Caco-2 (cell line): ENCODE data around the gene GPR87. TPM values are rescaled to one million over a fixed set of nuclear protein-coding genes. Genes with fewer than 3 reads are reported as not detected.

Experiments
- BruUV-seq: library from RNA; stranded (reverse); fragments of 400-500 nt; replicated peaks from 2 replicates; lab custom pipeline; 2021; lab: Mats Ljungman, UMichigan
- CTCF ChIA-PET: fragments of 300-600 bp; sonication (Branson Sonifier 250); formaldehyde crosslinking; loops from one replicate; lab custom pipeline; 2022; ENCODE audit warnings: antibody characterized with exemption; lab: Charles Lee
- POLR2A ChIA-PET: fragments of 300-600 bp; sonication (Branson Sonifier 250); formaldehyde crosslinking; loops from one replicate; lab custom pipeline; 2022; ENCODE audit warnings: antibody characterized with exemption; lab: Charles Lee
- DNase-seq, 2 experiments: peaks; one replicate each; pipeline versions ENCODE4 v3.0.0 to v3.0.0-alpha.2; 2020 to 2022
- H3K27me3 ChIP-seq: replicated peaks from 2 replicates; pipeline ENCODE4 v1.6.0; 2011; ENCODE audit warnings: low read length; ENCODE audit not compliant: control insufficient read depth, insufficient read depth
- H3K36me3 ChIP-seq: 2 replicates; pipeline ENCODE4 v1.5.1; 2011; ENCODE audit warnings: low read length; ENCODE audit not compliant: control insufficient read depth, insufficient read depth
- H3K4me1 ChIP-seq: fragments of 250-450 bp; sonication (Bioruptor Pico); 2 replicates; pipeline ENCODE4 v1.5.1; 2020; ENCODE audit warnings: mild to moderate bottlenecking
- H3K4me3 ChIP-seq: 2 replicates; pipeline ENCODE4 v1.5.1; 2011; ENCODE audit warnings: low read depth, mild to moderate bottlenecking, control low read depth, low read length
- H3K9me3 ChIP-seq: fragments of 250-450 bp; sonication (Bioruptor Pico); 2 replicates; pipeline ENCODE4 v1.5.1; 2020; ENCODE audit warnings: mild to moderate bottlenecking, moderate library complexity
- H3K27ac Mint-ChIP-seq: one replicate; pipeline ENCODE4 v1.8.0; 2022; ENCODE audit warnings: mixed read lengths; ENCODE audit not compliant: unreplicated experiment
- H3K27me3 Mint-ChIP-seq: one replicate; pipeline ENCODE4 v1.8.0; 2022; ENCODE audit warnings: mixed read lengths; ENCODE audit not compliant: insufficient read depth, unreplicated experiment
- H3K36me3 Mint-ChIP-seq: one replicate; pipeline ENCODE4 v1.8.0; 2022; ENCODE audit warnings: mild to moderate bottlenecking, mixed read lengths; ENCODE audit not compliant: insufficient read depth, unreplicated experiment
- H3K4me1 Mint-ChIP-seq: one replicate; pipeline ENCODE4 v1.8.0; 2022; ENCODE audit warnings: low read depth, mixed read lengths; ENCODE audit not compliant: unreplicated experiment
- H3K4me3 Mint-ChIP-seq: one replicate; pipeline ENCODE4 v1.8.0; 2022; ENCODE audit warnings: mild to moderate bottlenecking, moderate library complexity, mixed read lengths; ENCODE audit not compliant: unreplicated experiment
- H3K9me3 Mint-ChIP-seq: one replicate; pipeline ENCODE4 v1.8.0; 2022; ENCODE audit warnings: mixed read lengths; ENCODE audit not compliant: unreplicated experiment
- intact Hi-C: fragments of 100-400 bp; cut with micrococcal nuclease; formaldehyde crosslinking; loops from one replicate; pipeline ENCODE4 v1.10.0; 2022; ENCODE audit not compliant: unreplicated experiment
- total RNA-seq: library from RNA; stranded (reverse); gene quantifications from 2 replicates; pipeline ENCODE4 v1.2.3, GENCODE V29; 2022
- TF ChIP-seq, protein P1 (sequence below), 2 experiments: fragments of 200-600 bp in 1 of 2; IDR thresholded peaks; 1 replicate in 1 of 2; 2 replicates in 1 of 2; pipeline versions ENCODE4 v1.5.1 to v1.8.0; 2011 to 2022; ENCODE audit warnings: antibody characterized with exemption in 1 of 2, control low read depth in 1 of 2, inconsistent platforms in 1 of 2, low read depth in 1 of 2, low read length in 1 of 2, mild to moderate bottlenecking in 1 of 2, moderate library complexity in 1 of 2; ENCODE audit not compliant: insufficient read depth in 1 of 2, severe bottlenecking in 1 of 2, unreplicated experiment in 1 of 2

The GPR87 gene
- total RNA-seq, 1 experiment from 2014 or later: 0.18 TPM

DNA sequence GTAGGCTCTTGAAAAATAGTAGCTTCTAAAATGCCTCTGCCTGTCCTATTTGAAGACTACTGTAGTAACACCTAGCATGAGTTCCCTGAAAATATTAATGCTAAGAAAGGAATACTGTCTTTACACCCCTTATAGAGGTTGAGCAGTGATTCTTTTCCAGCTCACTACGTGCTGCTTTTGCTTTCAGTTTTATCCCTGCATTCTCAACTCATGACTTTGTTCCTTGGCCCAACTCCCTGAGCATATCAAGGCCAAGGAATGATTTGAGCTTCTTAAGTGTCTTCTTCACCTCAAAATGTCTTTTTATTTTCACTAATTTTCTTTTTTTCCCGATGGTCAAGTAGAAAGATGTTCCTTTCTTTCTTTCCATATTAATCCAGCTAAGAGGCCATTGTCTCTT, 29.2 kb upstream of the GPR87 start:
- H3K36me3 ChIP-seq: no peaks in the 10 kb centered on the region
- H3K27me3 ChIP-seq: no peaks in the 10 kb centered on the region
- no peaks in the 10 kb centered on the region for H3K4me1 ChIP-seq
- DNase-seq: no peak
- Mint-ChIP-seq H3K9me3 (no peaks in the 10 kb centered on the region), H3K4me3 (no peak overlapping the region), H3K27ac (no peak overlapping the region), H3K27me3 (no peaks in the 10 kb centered on the region), H3K36me3 (peaks cover 7% of the 10 kb centered on the region), H3K4me1 (no peaks in the 10 kb centered on the region)
- intact Hi-C loops: no loop called here
- H3K4me3 ChIP-seq: no peak overlapping the region
- BruUV-seq: no TSS peak
- TF ChIP-seq, protein P1, sequence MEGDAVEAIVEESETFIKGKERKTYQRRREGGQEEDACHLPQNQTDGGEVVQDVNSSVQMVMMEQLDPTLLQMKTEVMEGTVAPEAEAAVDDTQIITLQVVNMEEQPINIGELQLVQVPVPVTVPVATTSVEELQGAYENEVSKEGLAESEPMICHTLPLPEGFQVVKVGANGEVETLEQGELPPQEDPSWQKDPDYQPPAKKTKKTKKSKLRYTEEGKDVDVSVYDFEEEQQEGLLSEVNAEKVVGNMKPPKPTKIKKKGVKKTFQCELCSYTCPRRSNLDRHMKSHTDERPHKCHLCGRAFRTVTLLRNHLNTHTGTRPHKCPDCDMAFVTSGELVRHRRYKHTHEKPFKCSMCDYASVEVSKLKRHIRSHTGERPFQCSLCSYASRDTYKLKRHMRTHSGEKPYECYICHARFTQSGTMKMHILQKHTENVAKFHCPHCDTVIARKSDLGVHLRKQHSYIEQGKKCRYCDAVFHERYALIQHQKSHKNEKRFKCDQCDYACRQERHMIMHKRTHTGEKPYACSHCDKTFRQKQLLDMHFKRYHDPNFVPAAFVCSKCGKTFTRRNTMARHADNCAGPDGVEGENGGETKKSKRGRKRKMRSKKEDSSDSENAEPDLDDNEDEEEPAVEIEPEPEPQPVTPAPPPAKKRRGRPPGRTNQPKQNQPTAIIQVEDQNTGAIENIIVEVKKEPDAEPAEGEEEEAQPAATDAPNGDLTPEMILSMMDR (IDR thresholded peaks at IDR 0.05; ENCODE audit: insufficient read depth in 1 of 2, low read depth in 1 of 2, low read length in 1 of 2, severe bottlenecking in 1 of 2, unreplicated experiment in 1 of 2): no peak
- POLR2A ChIA-PET: no interaction called here
- CTCF ChIA-PET: no interaction called here
- H3K9me3 ChIP-seq: no peaks in the 10 kb centered on the region

- Histone ChIP-seq H3K36me3 (no peaks in the 10 kb centered on the region), H3K4me1 (no peaks in the 10 kb centered on the region), H3K9me3 (no peaks in the 10 kb centered on the region), H3K4me3 (no peak overlapping the region), H3K27me3 (no peaks in the 10 kb centered on the region)
- TF ChIP-seq, protein P1 (IDR thresholded peaks at IDR 0.05; ENCODE audit: insufficient read depth in 1 of 2, low read depth in 1 of 2, low read length in 1 of 2, severe bottlenecking in 1 of 2, unreplicated experiment in 1 of 2): no peak
- Mint-ChIP-seq H3K27me3 (no peaks in the 10 kb centered on the region), H3K4me1 (no peaks in the 10 kb centered on the region), H3K36me3 (peaks cover 7% of the 10 kb centered on the region), H3K27ac (no peak overlapping the region), H3K9me3 (no peaks in the 10 kb centered on the region), H3K4me3 (no peak overlapping the region)
- ChIA-PET CTCF (no interaction called here), POLR2A (no interaction called here)
- intact Hi-C loops: no loop called here
- DNase-seq: no peak
- BruUV-seq: no TSS peak
Observed at GRCh38 chr3:151331696-151332095, 15.1 kb upstream of the GPR87 start.

DNA sequence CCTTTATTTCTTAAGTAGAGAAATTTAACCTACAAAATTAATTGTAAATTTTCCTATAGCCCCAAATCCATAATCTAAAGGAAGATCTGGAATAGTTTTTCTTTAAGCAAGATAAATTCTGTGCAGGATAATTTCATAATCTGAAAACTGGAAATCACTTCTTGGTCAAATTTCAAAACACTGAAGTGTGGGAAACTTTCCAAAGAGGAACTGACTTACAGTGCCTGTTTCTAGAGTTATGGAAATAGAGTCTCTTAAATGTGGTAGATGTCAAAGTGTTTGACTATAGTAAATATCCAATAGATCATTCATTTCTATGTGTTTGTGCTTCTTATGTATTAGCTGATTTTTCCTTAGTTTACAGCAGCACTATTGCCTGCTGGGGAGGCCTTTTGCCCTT, 14.3 kb upstream of the GPR87 start:
- Mint-ChIP-seq H3K36me3 (peaks cover 7% of the 10 kb centered on the region), H3K4me1 (no peaks in the 10 kb centered on the region), H3K27ac (no peak overlapping the region), H3K9me3 (no peaks in the 10 kb centered on the region), H3K4me3 (no peak overlapping the region), H3K27me3 (no peaks in the 10 kb centered on the region)
- no peaks in the 10 kb centered on the region for H3K9me3 ChIP-seq
- no peak overlapping the region for H3K4me3 ChIP-seq
- ChIA-PET POLR2A (no interaction called here), CTCF (no interaction called here)
- no peaks in the 10 kb centered on the region for H3K4me1 ChIP-seq
- DNase-seq: no peak
- no TSS peak for BruUV-seq
- H3K36me3 ChIP-seq: no peaks in the 10 kb centered on the region
- intact Hi-C loops: no loop called here
- no peaks in the 10 kb centered on the region for H3K27me3 ChIP-seq
- TF ChIP-seq, protein P1 (IDR thresholded peaks at IDR 0.05; ENCODE audit: insufficient read depth in 1 of 2, low read depth in 1 of 2, low read length in 1 of 2, severe bottlenecking in 1 of 2, unreplicated experiment in 1 of 2): no peak
